ENCODE results near the gene VPS18.

VPS18 gene

GRCh38 chr15:40902605-40903561, 8.6 kb downstream of the VPS18 start:
- peaks cover 18% of the 10 kb centered on the region for H3K36me3 ChIP-seq (ENCODE audit: insufficient read depth, low read length)
- no peak overlapping the region for H3K9ac ChIP-seq (ENCODE audit: low read depth, low read length)
- H3K9me3 ChIP-seq (ENCODE audit: control insufficient read depth, insufficient read depth, low read length), result no peaks in the 10 kb centered on the region
- H3K4me1 ChIP-seq (ENCODE audit: insufficient read depth, low read length), result peaks cover 3% of the 10 kb centered on the region; the same call in 1 of the 2 replicates

GRCh38 chr15:40904552-40905201, 10.4 kb downstream of the VPS18 start:
- H3K4me1 ChIP-seq (ENCODE audit: insufficient read depth, low read length), result peaks cover 3% of the 10 kb centered on the region; the same call in 1 of the 2 replicates
- no peaks in the 10 kb centered on the region for H3K9me3 ChIP-seq (ENCODE audit: control insufficient read depth, insufficient read depth, low read length)
- H3K36me3 ChIP-seq (ENCODE audit: insufficient read depth, low read length), result peaks cover 13% of the 10 kb centered on the region
- H3K9ac ChIP-seq (ENCODE audit: low read depth, low read length), result no peak overlapping the region

- H3K36me3 ChIP-seq (ENCODE audit: insufficient read depth, low read length), result peaks cover 4% of the 10 kb centered on the region
- no peaks in the 10 kb centered on the region for H3K9me3 ChIP-seq (ENCODE audit: control insufficient read depth, insufficient read depth, low read length)
- peaks cover 10% of the 10 kb centered on the region; the same call in 1 of the 2 replicates for H3K4me1 ChIP-seq (ENCODE audit: insufficient read depth, low read length)
- H3K9ac ChIP-seq (ENCODE audit: low read depth, low read length), result peak overlapping the region; percentile 13; the same call in 1 of the 2 replicates
These were observed 12.1 kb downstream of the VPS18 start for GRCh38 chr15:40906091-40906990.

- peaks cover 4% of the 10 kb centered on the region for H3K36me3 ChIP-seq (ENCODE audit: insufficient read depth, low read length)
- peak overlapping the region; percentile 13; the same call in 1 of the 2 replicates for H3K9ac ChIP-seq (ENCODE audit: low read depth, low read length)
- H3K9me3 ChIP-seq (ENCODE audit: control insufficient read depth, insufficient read depth, low read length), result no peaks in the 10 kb centered on the region
- H3K4me1 ChIP-seq (ENCODE audit: insufficient read depth, low read length), result peaks cover 10% of the 10 kb centered on the region; the same call in 1 of the 2 replicates
These were observed 12.9 kb downstream of the VPS18 start for GRCh38 chr15:40906991-40907802.

- Histone ChIP-seq H3K9me3 (ENCODE audit: control insufficient read depth, insufficient read depth, low read length) (no peaks in the 10 kb centered on the region), H3K9ac (ENCODE audit: low read depth, low read length) (no peak overlapping the region), H3K36me3 (ENCODE audit: insufficient read depth, low read length) (no peaks in the 10 kb centered on the region; the same call in 1 of the 2 replicates), H3K4me1 (ENCODE audit: insufficient read depth, low read length) (peaks cover 16% of the 10 kb centered on the region; the same call in 1 of the 2 replicates)
These were observed 13.8 kb downstream of the VPS18 start for GRCh38 chr15:40908095-40908494.

- Histone ChIP-seq H3K4me1 (ENCODE audit: insufficient read depth, low read length) (peaks cover 22% of the 10 kb centered on the region; the same call in 1 of the 2 replicates), H3K36me3 (ENCODE audit: insufficient read depth, low read length) (no peaks in the 10 kb centered on the region; the same call in 1 of the 2 replicates), H3K9me3 (ENCODE audit: control insufficient read depth, insufficient read depth, low read length) (no peaks in the 10 kb centered on the region), H3K9ac (ENCODE audit: low read depth, low read length) (no peak overlapping the region)
These were observed 15.7 kb downstream of the VPS18 start for GRCh38 chr15:40909662-40910630.

GRCh38 chr15:40911141-40911540, 16.9 kb downstream of the VPS18 start:
- Histone ChIP-seq H3K9ac (ENCODE audit: low read depth, low read length) (no peak overlapping the region), H3K36me3 (ENCODE audit: insufficient read depth, low read length) (no peaks in the 10 kb centered on the region), H3K4me1 (ENCODE audit: insufficient read depth, low read length) (peaks cover 20% of the 10 kb centered on the region; the same call in 1 of the 2 replicates), H3K9me3 (ENCODE audit: control insufficient read depth, insufficient read depth, low read length) (no peaks in the 10 kb centered on the region)

GRCh38 chr15:40911693-40912092, 17.4 kb downstream of the VPS18 start:
- Histone ChIP-seq H3K36me3 (ENCODE audit: insufficient read depth, low read length) (no peaks in the 10 kb centered on the region), H3K4me1 (ENCODE audit: insufficient read depth, low read length) (peaks cover 20% of the 10 kb centered on the region; the same call in 1 of the 2 replicates), H3K9ac (ENCODE audit: low read depth, low read length) (no peak overlapping the region), H3K9me3 (ENCODE audit: control insufficient read depth, insufficient read depth, low read length) (no peaks in the 10 kb centered on the region)

DNA sequence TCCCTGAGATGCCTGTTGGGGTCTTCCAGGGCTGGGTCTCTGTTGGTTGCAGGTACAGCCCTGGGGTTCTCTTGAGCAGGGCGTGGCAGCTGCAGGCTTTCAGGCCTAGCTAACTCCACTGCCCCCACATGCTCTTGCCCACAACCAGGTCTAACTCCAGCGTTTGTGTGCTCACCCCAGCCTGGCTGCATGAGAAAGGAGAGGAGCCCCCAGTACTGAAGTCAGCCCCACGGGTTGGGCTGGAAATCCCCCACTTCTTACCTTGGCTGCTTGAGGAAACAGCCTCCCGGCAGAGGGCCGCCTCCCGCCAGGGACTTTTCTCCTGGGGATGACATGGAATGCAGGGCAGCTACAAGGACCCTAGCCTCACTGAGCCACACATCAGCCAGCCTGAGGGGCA, 18.2 kb downstream of the VPS18 start:
- Histone ChIP-seq H3K9ac (ENCODE audit: low read depth, low read length) (no peak overlapping the region), H3K9me3 (ENCODE audit: control insufficient read depth, insufficient read depth, low read length) (no peaks in the 10 kb centered on the region), H3K36me3 (ENCODE audit: insufficient read depth, low read length) (no peaks in the 10 kb centered on the region), H3K4me1 (ENCODE audit: insufficient read depth, low read length) (peaks cover 20% of the 10 kb centered on the region; the same call in 1 of the 2 replicates)

GRCh38 chr15:40914013-40914412, 19.8 kb downstream of the VPS18 start:
- no peak overlapping the region for H3K9ac ChIP-seq (ENCODE audit: low read depth, low read length)
- no peaks in the 10 kb centered on the region for H3K9me3 ChIP-seq (ENCODE audit: control insufficient read depth, insufficient read depth, low read length)
- no peaks in the 10 kb centered on the region for H3K36me3 ChIP-seq (ENCODE audit: insufficient read depth, low read length)
- H3K4me1 ChIP-seq (ENCODE audit: insufficient read depth, low read length), result peaks cover 20% of the 10 kb centered on the region; the same call in 1 of the 2 replicates

DNA sequence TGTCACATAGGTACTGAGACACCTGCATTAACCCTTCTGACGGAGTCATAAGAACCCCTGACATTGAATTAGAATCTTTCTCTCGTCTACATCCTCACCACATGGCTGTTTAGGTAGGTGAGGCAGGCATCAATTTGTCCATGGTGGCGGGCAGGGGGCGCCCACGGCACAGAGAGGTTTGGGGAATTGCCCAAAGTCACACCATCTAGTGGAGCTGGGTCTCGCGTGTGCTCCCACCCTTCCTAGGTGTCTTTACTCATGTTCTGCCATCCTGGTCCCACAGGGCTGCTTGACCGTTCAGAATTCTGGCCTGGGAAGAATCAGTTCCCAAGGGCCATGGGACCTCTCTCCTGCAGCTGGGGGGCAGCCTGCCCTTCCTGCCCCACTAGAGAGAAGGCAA, 20.2 kb downstream of the VPS18 start:
- Histone ChIP-seq H3K4me1 (ENCODE audit: insufficient read depth, low read length) (peaks cover 20% of the 10 kb centered on the region; the same call in 1 of the 2 replicates), H3K36me3 (ENCODE audit: insufficient read depth, low read length) (no peaks in the 10 kb centered on the region), H3K9me3 (ENCODE audit: control insufficient read depth, insufficient read depth, low read length) (no peaks in the 10 kb centered on the region), H3K9ac (ENCODE audit: low read depth, low read length) (no peak overlapping the region)

DNA sequence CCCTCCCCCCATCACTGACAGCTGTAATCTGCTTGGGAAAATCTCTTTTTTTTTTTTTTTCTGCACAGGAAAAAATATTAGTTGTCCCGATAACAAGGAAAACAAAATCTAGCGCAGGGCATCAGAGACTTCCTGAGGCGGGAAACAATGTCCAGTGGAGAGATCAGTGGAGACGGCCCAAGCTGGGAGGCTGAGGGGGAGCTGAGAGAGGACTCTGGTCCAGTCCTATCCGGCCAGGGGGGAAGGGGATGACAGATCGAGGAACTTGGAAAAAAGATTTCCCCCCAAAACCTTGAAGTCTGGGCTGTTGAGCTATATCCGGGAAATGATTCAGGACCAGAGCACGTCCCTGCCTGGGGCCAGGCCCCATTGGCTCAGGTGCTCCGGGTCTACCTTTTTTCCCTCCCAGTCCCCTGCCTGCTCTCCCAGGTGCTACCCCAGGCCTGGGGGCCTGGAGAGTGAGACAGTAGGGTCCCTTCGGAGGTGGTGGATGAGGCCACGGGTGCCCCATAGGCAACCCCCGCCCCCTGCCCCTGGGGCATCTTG, 20.9 kb downstream of the VPS18 start:
- H3K36me3 ChIP-seq (ENCODE audit: insufficient read depth, low read length), result no peaks in the 10 kb centered on the region
- H3K9ac ChIP-seq (ENCODE audit: low read depth, low read length), result no peak overlapping the region
- H3K9me3 ChIP-seq (ENCODE audit: control insufficient read depth, insufficient read depth, low read length), result no peaks in the 10 kb centered on the region
- peaks cover 20% of the 10 kb centered on the region; the same call in 1 of the 2 replicates for H3K4me1 ChIP-seq (ENCODE audit: insufficient read depth, low read length)
